Amygdala (tissue), 56 donors: ENCODE data around the gene LTB4R2.
A peak's percentile ranks its signal among the peaks of the same experiment; 100 is the strongest.
"Not testable (repeated sequence)": the region's sequence is repeated elsewhere in the genome, so short reads cannot be mapped to it uniquely, and the experiment has no call there.

ENCODE experiments used
- DNase-seq, 56 donors: peaks; one replicate each; lab custom pipeline; 2025; lab: John Stamatoyannopoulos, UW

LTB4R2 gene

GRCh38 chr14:24335461-24336171 is 25.7 kb downstream of the LTB4R2 start:
- no peak for DNase-seq

GRCh38 chr14:24337144-24337823 is 27.3 kb downstream of the LTB4R2 start:
- no peak for DNase-seq

DNA sequence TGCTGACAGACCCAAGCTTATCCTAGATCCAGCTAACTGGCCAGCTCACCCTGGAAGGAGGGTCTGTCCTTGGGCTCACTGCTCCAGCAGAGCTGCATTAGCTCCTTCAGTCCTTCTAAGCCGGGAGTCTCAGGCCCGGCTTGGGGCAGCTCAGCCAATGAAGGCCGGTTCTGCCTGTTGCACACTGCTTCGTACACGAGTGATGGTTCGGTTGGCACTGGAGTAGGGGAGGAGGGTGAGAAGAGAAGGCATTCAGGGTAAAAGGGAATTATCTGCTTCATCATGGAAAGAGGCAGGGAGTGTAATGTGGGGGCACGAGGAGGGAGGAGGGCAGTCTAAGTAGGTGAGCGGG is 27.9 kb downstream of the LTB4R2 start:
- no peak for DNase-seq

DNA sequence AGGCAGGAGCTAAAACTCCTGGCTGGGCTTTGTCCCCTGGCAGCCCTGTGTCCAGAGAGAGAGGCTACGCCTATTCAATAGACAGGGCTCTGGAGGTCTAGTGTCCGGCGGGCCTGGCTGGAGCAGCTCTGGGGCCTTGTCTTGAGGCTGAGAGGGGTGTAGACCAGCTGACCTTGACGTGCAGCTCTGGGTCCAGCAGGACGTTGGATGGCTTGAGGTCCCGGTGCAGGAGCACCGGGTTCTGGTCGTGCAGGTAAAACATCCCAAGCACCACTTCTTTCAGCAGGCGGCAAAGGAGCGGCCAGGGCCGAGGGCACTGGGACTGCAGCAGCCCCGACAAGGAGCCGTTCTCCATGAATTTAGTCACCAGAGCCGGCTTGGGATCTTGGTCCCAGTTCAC is 28.9 kb downstream of the LTB4R2 start:
- no peak for DNase-seq

- DNase-seq: no peak
Observed at GRCh38 chr14:24339284-24340151, 29.6 kb downstream of the LTB4R2 start, which contains the start of gene RIPK3. TSS of gene RIPK3 (minus strand) at chr14:24339991. CDS start at chr14:24339826, 165 bp downstream.

GRCh38 chr14:24340606-24341005 is 30.7 kb downstream of the LTB4R2 start:
- DNase-seq: no peak

DNA sequence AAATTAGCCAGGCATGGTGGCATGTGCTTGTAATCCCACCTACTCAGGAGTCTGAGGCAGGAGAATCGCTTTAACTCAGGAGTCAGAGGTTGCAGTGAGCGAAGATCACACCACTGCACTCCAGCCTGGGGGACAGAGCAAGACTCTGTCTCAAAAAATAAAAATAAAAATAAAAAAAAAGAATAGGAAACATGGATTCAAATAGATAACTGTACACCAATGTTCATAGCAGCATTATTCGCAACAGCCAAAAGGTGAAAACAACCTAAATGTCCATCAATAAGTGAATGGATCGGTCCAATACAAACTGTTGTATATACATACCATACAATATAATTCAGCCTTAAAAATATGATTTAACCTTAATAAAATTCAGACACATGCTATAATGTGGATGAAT is 32.9 kb downstream of the LTB4R2 start:
- no peak for DNase-seq

GRCh38 chr14:24343795-24344660 is 34.1 kb downstream of the LTB4R2 start:
- DNase-seq: no peak

GRCh38 chr14:24347134-24347533 is 37.2 kb downstream of the LTB4R2 start:
- DNase-seq: no peak

DNA sequence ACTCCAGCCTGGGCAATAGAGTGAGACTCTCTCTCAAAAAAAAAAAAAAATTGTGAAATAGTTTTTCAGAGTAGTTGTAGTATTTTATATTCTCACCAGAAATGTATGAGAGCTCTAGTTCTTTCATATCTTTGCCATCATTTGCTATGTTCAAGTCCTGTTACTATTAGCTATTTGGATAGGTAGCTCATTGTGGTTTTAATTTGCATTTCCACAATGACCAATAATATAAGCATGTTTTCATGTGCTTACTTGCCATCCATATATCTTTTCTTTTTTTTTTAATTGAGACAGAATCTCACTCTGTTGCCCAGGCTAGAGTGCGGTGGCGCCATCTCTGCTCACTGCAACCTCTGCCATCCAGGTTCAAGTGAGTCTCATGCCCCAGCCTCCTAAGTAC is 38.2 kb downstream of the LTB4R2 start:
- no peak for DNase-seq

DNA sequence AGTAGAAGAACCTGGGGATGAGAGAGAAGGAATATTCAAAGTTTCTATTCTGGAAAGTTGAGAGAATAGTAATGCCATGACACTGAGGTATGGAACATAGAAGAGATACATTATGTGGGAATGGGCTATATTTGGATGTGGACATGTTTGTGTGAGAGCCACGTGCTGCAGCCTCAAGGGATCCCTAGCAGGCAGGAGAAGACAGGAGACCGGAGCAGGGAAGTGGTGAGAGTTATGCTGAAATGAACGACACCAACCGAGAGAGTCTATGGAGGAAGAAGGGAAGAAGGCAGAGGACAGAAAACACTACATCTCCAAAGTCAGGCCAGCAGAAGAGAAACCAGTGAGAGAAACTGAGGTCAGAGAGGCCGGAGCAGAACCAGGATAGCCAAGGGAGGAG is 39.8 kb downstream of the LTB4R2 start:
- no peak for DNase-seq

DNA sequence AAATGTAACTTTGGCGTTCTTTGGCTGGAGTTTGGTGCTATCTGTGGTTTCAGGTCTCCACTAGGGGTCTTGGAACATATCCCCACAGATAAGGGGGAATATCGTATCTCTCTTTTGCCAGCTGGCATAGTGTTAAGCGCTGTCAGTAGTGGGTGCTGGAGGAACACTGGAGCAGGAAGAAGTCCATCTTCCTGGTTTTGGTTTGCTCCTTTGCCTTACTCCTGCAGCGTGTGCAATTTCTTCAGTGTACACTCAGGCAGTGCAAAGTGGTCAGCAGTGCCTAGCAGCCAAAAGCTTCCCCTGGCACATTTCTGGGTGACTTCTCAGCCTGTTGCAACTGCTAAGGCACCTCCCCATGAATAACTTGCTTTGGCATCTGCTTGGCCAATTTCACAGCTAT is 41.6 kb downstream of the LTB4R2 start:
- no peak for DNase-seq

GRCh38 chr14:24353559-24354481 is 43.9 kb downstream of the LTB4R2 start:
- DNase-seq: no peak

DNA sequence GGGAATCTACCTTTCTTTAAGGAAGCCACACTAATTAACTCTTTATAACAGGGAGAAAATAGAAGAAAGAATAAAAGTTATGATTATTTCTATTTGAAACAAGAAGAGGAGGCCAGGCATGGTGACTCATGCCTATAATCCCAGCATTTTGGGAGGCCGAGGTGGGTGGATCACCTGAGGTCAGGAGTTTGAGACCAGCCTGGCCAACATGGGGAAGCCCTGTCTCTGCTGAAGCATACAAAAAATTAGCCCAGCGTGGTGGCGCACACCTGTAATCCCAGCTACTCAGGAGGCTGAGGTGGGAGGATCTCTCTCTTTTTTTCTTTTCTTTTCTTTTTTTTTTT is 44.5 kb downstream of the LTB4R2 start:
- DNase-seq: not testable (repeated sequence)

DNA sequence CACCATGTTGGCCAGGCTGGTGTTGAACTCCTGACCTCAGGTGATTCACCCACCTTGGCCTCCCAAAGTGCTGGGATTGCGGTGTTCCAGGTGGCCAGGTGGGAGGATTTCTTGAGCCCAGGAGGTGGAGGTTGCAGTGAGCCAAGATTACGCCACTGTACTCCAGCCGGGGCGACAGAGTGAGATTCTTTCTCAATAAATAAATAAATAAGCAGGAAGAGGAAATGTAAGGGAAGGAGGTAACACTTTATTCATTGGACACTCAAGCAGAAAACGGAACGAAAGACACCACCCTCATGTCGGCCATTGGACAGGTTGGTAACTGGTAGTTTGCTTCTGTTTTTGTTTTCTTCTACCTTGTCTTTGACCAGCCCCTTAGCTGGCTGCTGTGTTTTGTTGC is 45.1 kb downstream of the LTB4R2 start:
- no peak for DNase-seq

- DNase-seq: no peak
Observed at GRCh38 chr14:24356208-24356607, 46.3 kb downstream of the LTB4R2 start.

- DNase-seq: no peak
Observed at GRCh38 chr14:24360281-24360680, 50.3 kb downstream of the LTB4R2 start.

DNA sequence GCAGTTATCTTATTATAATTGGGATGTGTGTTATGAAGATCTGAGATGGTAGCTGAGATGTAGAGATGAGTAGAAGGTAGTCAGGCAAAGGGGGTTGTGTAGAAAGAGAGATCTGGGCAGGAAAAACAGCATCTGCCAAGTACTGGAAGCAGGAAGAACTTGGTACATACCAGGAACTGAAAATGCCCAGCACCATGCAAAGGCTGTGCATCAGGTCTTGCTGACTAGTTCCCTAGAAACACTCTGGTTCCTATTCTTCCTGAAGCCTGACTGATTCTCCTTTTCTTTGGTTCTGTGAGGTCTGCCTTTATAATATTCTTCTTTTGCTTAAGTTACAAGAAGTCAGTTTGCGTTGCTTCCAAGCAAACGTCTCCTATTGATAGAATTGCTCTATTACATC is 51.4 kb downstream of the LTB4R2 start:
- peak in 1 of 56 donors; percentile 23 for DNase-seq
